Measurements from ENCODE around the gene GP5. TPM values are rescaled to one million over a fixed set of nuclear protein-coding genes. Genes with fewer than 3 reads are reported as not detected.
A peak's percentile ranks its signal among the peaks of the same experiment; 100 is the strongest.

Gene GP5
- total and polyA plus RNA-seq, 9 of the 15 experiments (the other 6 are each of a cell fraction or from before 2014, with no cell fraction given) = 0.03 to 0.04 (median 0.04) TPM; not detected in 6

DNA sequence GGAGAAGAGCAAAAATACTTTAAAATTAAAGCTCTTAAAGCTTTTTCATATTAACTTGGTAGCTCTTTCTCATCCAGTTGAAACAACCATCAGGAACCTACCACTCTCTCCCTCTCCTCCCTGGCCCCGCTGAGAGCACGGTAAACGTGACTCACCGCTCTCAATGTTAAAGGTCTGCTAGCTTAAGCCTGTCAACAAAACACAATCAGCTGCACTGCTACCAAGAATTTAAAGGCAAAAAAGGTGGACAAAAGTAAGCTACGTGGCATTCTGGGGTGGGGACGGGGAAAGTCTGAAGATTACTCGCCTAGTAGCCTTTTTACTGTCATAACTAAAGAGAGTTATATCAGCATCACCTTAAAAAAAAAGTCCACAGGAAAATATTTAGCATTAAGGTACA, 8.4 kb upstream of the GP5 start (continued):
- TF ChIP-seq, protein P1, sequence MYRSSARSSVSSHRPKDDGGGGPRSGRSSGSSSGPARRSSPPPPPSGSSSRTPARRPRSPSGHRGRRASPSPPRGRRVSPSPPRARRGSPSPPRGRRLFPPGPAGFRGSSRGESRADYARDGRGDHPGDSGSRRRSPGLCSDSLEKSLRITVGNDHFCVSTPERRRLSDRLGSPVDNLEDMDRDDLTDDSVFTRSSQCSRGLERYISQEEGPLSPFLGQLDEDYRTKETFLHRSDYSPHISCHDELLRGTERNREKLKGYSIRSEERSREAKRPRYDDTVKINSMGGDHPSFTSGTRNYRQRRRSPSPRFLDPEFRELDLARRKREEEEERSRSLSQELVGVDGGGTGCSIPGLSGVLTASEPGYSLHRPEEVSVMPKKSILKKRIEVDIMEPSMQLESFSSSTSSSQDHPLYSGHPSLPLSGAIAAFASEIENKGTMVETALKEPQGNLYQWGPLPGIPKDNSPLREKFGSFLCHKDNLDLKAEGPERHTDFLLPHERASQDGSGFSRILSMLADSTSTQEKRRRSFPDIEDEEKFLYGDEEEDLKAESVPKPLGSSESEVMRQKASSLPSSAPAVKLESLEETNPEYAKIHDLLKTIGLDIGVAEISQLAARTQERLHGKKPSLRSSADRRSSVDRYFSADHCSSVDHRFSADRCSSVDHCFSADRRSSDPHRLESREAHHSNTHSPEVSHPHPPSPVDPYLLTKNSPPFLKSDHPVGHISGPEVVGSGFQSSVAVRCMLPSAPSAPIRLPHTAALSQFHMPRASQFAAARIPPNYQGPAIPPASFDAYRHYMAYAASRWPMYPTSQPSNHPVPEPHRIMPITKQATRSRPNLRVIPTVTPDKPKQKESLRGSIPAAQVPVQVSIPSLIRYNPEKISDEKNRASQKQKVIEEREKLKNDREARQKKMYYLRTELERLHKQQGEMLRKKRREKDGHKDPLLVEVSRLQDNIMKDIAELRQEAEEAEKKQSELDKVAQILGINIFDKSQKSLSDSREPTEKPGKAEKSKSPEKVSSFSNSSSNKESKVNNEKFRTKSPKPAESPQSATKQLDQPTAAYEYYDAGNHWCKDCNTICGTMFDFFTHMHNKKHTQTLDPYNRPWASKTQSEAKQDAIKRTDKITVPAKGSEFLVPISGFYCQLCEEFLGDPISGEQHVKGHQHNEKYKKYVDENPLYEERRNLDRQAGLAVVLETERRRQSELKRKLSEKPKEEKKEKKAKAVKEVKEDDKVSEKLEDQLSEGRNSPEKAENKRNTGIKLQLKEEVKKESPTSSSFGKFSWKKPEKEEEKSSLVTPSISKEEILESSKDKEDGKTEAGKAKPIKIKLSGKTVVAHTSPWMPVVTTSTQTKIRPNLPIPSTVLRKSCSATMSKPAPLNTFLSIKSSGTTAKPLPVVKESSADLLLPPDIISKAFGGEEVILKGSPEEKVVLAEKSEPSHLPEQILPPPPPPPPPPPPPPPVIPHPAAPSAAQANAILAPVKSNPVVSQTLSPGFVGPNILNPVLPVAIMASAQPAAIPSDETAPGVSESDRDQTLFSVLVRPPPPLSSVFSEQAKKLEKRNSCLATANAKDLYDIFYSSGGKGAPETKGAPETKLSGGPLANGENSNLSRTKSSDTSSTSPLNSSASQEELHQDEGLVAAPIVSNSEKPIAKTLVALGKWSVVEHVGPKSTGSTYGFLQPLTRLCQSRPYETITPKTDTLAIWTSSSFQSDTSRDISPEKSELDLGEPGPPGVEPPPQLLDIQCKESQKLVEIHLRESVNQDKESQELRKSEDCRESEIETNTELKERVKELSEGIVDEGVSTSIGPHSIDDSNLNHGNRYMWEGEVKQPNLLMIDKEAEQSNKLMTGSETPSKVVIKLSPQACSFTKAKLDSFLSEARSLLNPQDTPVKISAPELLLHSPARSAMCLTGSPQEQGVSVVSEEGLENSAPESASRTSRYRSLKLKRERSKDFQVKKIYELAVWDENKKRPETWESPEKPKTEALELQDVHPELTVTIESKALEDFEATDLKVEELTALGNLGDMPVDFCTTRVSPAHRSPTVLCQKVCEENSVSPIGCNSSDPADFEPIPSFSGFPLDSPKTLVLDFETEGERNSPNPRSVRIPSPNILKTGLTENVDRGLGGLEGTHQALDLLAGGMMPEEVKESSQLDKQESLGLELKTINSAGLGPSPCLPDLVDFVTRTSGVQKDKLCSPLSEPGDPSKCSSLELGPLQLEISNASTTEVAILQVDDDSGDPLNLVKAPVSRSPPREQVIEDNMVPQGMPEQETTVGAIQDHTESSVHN (IDR thresholded peaks at IDR 0.05; ENCODE audit: borderline replicate concordance in 1 of 2, low read depth in 1 of 2) = 0 out of 4 replicates have a peak, but pooled peaks of 1 of the 2 experiments have one; percentile 30
- TF ChIP-seq, protein P2, sequence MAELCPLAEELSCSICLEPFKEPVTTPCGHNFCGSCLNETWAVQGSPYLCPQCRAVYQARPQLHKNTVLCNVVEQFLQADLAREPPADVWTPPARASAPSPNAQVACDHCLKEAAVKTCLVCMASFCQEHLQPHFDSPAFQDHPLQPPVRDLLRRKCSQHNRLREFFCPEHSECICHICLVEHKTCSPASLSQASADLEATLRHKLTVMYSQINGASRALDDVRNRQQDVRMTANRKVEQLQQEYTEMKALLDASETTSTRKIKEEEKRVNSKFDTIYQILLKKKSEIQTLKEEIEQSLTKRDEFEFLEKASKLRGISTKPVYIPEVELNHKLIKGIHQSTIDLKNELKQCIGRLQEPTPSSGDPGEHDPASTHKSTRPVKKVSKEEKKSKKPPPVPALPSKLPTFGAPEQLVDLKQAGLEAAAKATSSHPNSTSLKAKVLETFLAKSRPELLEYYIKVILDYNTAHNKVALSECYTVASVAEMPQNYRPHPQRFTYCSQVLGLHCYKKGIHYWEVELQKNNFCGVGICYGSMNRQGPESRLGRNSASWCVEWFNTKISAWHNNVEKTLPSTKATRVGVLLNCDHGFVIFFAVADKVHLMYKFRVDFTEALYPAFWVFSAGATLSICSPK (IDR thresholded peaks at IDR 0.05; ENCODE audit: borderline replicate concordance) = no peak
- TF ChIP-seq DNMT1 (IDR thresholded peaks at IDR 0.05) (no peak), SMAD2 (IDR thresholded peaks at IDR 0.05; ENCODE audit: low read depth, low read length) (no peak), ZBTB17 (CRISPR knock-in tag; IDR thresholded peaks at IDR 0.05) (no peak), RCOR1 (IDR thresholded peaks at IDR 0.05; ENCODE audit: borderline replicate concordance in 1 of 2, low read depth in 2 of 2, low read length in 2 of 2) (no peak), PTRF (tag; IDR thresholded peaks at IDR 0.05) (no peak), MEIS2 (IDR thresholded peaks at IDR 0.05; ENCODE audit: partially characterized antibody) (no peak), ILF3 (IDR thresholded peaks at IDR 0.05; ENCODE audit: borderline replicate concordance) (no peak), NCOA1 (IDR thresholded peaks at IDR 0.05; ENCODE audit: low read depth) (no peak), RBBP5 (IDR thresholded peaks at IDR 0.05; ENCODE audit: borderline replicate concordance, insufficient read depth, low read length, poor library complexity, severe bottlenecking) (no peak), RAD21 (CRISPR knock-in tag; conservative IDR thresholded peaks at IDR 0.05 in 1 of 2, IDR thresholded peaks at IDR 0.05 in 1 of 2) (no peak), SMARCE1 (IDR thresholded peaks at IDR 0.05) (no peak), HMG20A (CRISPR knock-in tag; conservative IDR thresholded peaks at IDR 0.05) (no peak), HNRNPH1 (optimal IDR thresholded peaks at IDR 0.05; ENCODE audit: low read depth, low read length) (no peak), BMI1 (IDR thresholded peaks at IDR 0.05; ENCODE audit: low read length) (no peak), ESRRB (CRISPR knock-in tag; IDR thresholded peaks at IDR 0.05; ENCODE audit: borderline replicate concordance) (no peak), HSF4 (CRISPR knock-in tag; IDR thresholded peaks at IDR 0.05; ENCODE audit: borderline replicate concordance) (no peak)
- TF ChIP-seq, protein P3, sequence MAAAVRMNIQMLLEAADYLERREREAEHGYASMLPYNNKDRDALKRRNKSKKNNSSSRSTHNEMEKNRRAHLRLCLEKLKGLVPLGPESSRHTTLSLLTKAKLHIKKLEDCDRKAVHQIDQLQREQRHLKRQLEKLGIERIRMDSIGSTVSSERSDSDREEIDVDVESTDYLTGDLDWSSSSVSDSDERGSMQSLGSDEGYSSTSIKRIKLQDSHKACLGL (CRISPR knock-in tag; IDR thresholded peaks at IDR 0.05; ENCODE audit: borderline replicate concordance, poor library complexity, severe bottlenecking) = no peak

All from K562 (cell line).